Hypothalamus (tissue), 51 donors: ENCODE data around the gene PROM1.

Experiments used
- DNase-seq, 51 donors: peaks; one replicate each; lab custom pipeline; 2025; lab: John Stamatoyannopoulos, UW

PROM1 gene

DNA sequence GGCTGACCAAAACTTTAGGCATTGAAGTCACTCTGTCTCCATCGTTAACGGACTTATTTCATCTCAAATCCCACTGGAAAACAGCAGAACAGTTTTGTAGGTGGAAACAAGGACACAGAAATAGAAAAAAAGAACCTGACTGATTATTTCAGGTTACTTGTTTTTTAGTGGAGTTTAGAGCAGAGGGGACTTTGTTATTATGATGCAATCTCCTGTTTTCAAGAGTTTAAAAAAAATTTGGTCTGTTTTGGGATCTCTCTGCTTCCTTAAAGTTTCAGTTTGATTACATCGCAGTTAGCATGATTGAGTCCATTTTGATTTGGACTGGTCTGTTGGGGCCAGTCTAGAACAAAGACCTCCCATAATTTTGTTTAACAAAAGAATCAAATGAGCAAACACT is 13.6 kb downstream of the PROM1 start:
- DNase-seq = no peak

GRCh38 chr4:16067515-16067914 is 16.3 kb downstream of the PROM1 start:
- DNase-seq = peak in 36 of 51 donors; percentile 2 to 79 (median 33)

- DNase-seq = peak in 2 of 51 donors; percentile 15 to 42
These were observed 17.2 kb downstream of the PROM1 start for GRCh38 chr4:16066586-16067128.

DNA sequence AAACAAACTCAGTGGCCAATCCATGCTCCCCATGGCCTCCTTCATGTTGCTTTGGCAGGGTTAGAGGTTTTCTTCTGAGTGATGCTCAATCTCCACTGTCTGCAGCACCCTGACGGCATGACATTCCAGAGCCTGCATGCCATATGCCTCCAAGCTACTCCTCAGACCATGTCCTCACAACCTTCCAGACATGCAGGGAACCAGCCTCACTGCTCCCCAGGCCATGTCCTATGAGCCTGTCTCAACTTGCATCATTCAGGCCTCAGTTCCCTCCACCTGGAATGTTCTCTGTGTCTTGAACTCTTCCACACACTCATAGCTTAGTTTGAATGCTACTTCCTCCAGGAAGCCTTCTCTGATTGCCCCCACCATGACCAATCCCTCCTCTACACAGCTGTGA is 18.8 kb downstream of the PROM1 start:
- no peak for DNase-seq

DNA sequence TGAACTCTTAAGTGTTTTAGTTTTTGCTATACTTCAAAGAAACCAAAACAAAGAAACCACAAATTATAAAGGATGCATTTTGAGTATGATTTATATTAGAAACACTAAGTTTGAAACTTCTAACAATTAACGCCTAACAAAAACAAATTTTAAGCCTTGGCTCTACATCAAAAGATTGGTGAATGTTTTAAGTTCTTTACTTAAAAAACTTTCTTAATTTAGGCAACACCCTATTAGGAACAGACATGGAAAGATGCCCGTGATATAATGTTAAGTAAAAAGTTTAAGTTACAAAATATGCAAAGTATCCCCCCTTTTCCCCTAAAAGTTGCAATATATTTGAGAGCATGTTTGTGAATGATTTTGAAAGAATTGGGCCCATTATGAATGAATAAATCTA is 21.2 kb downstream of the PROM1 start:
- DNase-seq = no peak

DNA sequence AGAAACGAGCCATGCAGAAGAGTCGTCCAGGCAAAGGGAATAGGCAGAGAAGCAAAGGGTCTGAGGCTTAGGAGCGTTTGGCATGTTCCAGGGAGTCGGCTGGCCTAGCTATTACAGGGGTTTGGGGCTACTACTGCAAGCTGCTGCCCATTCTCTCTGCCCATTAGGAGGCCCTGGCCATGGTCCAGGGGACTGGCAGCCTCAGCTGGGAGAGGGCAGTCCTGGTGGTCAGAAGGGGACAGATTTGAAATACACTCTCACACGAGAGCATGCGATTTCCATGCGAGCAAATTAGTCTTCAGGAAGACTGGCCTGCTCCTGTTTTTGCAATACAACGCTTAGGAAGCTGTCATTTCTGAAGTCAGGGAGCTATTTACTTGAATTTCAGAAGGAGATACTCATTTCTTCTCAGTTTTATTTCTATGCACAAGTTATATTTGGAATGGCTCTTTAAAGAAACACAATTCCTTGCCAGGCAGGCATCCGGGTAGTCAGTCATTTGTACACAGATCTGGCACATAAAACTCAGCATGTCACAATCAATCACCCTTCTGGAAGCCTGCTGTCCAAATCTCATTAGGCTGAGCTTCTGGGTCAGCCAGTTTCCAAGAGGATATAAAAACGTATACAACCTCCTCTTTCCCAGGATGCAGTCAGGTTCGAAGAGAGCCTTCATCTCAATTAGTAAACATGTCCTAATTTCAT is 27.0 kb downstream of the PROM1 start:
- peak in 12 of 51 donors; percentile 3 to 33 (median 12) for DNase-seq

DNA sequence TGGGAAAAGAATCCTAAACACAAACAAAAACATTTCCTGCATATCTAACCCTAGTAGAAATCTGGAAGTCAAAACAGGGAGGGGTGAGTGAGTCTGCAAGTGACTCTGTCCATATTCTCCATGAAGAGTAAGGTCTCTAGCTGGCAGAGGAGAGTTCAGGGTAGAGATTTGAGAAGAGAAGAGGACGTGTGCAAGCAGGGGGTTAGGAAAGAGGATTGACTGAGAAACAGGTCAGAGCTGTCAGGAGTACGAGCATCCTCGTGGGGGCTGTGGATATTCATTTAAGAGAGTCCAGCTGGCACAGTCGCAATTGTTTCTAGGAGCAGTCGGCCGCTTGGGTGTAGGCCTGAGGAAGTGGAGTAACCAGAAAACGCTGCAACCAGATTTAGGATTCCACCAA is 27.9 kb downstream of the PROM1 start:
- peak in 3 of 51 donors; percentile 3 to 5 (median 3) for DNase-seq

DNA sequence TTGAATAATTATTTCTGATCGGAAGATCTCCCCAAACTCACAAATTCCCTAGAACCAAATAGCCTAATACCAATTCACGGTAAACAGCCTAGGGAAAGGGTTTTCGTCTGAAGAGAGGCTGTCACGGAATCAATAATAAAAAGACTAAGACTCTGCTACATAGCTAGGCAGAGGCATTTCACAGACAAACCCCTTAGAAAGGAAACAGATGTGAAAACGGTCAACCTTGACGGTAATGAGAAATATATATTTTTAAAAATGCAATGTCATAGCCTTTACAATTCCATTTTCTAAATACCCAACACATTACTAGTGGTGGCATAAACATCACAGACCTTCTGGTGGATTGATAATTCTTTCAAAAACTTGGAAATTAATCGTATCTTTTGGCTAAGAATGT is 28.4 kb downstream of the PROM1 start:
- DNase-seq = no peak

DNA sequence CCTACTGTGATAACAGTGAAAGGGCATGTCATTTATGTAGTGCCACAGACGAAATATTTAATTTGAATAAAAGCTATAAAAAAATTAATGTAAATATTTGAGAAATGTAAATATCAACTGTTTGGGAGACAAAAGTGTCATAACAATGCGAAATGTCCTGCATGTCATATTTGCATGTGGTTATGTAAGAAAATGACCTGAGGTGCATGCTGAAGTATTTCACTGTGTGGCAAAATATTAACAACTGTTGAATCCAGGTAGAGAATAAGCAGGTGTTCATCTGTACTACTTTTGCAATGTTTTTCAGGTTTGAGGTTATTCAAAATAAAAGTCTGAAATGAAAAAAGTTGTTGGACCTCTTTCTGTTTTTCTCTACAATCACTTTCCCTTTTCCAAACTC is 30.9 kb downstream of the PROM1 start:
- DNase-seq = no peak

- peak in 2 of 51 donors; percentile 3 to 19 for DNase-seq
These were observed 31.8 kb downstream of the PROM1 start for GRCh38 chr4:16051980-16052379.

DNA sequence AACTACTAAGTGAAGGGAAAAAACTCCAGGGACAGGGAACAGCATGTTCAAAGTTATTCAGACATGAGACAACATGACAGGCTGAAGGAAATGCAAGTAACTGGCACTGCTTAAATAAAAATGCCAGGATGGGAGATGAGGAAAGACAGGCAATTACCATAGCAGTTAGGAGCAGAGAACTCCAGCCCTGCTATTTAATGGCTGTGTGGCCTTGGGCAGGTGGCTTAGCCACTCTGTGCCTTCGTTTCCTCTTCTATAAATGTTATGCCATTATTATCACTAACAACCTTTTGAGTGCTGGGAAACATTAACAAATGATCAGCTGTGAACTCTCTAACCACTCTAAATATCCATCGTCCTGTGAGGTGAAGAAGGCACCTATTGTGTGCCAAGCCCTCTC is 32.7 kb downstream of the PROM1 start:
- DNase-seq = no peak

DNA sequence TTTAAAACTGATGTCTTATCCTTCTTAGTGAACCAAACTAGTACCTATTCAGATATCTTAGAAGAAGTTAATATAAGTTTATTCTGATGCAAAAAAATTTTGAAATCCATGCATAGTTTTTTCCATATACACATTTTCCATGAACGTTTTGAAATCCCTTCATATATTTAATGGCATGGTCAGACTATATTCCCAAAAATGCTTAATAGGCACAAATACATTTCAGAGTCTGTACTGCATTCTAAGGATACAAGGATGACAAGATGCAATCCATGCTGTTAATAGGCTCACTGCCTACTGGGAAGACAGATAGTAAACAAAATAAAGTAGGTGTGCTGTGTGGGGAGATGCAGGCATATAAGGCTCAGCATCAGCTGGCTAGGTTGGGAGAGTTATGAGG is 33.2 kb downstream of the PROM1 start:
- DNase-seq = no peak

GRCh38 chr4:16048619-16049419 is 35.0 kb downstream of the PROM1 start:
- no peak for DNase-seq

DNA sequence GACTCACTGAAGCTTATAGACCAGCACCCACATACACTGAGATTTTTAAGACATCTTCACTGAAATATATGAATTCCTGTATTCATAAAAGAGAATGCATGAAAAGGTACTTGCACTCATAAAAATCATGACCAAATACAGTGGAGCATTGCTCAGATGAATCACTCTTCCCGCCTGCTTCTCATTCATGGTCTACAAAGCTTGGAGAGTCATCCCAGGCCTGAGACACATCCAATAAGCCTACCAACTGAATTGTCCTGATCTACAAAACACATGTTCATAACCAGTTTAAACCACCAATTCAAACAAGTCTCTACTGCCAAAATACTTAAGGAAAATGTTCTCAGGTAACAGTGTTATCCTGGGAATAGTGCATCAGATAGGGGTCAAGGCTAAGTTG is 38.1 kb downstream of the PROM1 start:
- DNase-seq = no peak

DNA sequence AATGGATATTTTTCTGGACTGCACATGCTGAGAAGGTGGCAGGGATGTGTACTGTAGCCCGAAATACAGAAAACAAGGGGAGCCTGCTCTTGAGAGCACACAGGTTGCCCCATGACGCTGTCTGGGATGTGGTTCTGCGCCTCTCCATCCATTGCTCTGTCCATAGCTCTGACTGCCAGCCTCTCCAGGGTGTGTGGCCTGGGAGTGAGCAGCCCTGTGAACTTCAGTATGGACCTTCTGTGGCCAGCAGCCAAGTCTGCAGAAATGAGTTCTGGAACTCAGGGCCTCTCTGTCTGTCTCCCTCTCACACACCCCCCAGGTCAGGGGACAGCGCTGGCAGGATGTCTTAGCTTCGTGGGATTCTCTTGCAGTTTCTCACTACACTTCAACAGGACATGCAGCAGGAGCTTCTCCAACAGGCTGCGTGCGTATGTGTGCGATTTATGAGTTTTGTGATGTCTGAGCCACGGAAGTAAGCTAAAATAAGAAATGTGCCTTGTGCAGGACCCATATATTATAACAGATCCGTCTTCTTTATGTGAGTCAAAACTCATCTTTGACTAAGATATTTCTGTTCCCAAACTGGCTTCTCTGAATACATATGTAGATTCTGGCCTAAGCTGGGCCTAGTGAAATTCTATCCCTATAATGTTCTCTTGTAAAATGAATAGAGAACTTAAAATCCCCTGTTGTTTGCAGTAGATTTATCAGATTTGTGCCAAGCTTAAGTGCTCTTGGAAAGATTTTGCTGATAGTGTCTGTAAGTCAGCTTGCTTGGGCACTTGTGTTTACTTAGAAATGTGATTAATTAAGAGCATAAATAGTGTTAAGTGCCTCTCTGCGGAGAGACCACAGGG is 40.0 kb downstream of the PROM1 start:
- no peak for DNase-seq

GRCh38 chr4:16039139-16039538 is 44.7 kb downstream of the PROM1 start:
- DNase-seq = no peak

GRCh38 chr4:16037901-16038300 is 45.9 kb downstream of the PROM1 start:
- DNase-seq = no peak

DNA sequence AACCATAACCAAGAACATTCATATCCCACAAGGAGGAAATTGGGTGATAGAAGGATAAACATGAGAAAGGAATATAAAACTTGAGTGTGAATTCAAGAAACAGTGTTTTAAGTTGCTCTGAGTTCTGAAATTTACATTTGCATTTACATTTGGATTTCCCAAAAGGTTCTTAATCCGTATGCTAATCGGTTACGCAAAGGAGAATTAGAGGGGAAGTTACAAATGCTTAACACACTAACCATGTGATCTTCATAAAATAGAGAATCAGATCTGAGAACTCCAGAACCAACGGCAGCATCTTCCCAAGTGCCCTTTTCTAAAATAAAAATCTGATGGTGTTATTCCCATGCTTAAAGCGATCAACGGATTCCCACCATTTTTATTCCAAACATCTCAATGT is 48.0 kb downstream of the PROM1 start:
- DNase-seq = no peak

- no peak for DNase-seq
These were observed 49.6 kb downstream of the PROM1 start for GRCh38 chr4:16034010-16034748.

DNA sequence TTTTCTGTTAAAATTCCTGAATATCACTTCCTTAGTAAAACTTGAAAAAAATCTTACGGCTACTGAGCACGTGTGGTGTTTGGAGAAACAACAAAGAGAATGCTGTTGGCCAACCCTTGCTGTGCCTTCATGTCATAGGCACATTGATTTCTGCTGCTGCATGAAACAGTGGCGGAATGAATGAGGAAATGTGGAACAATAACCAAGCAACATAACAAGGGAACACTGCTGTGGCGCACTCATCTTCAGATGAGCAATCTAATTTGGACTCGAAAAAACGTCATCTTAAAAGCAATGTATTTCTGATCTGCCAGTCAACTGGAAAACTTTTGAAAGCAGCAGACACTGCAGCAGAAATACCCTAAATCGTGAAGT is 51.4 kb downstream of the PROM1 start:
- no peak for DNase-seq
